ENCODE results near the gene ARRDC4. TPM values are rescaled to one million over a fixed set of nuclear protein-coding genes. Genes with fewer than 3 reads are reported as not detected.
"Not testable (repeated sequence)": the region's sequence is repeated elsewhere in the genome, so short reads cannot be mapped to it uniquely, and the experiment has no call there.

ARRDC4 gene
- total and polyA plus RNA-seq, 12 donors: 15.1 to 61.9 (median 25.3) TPM

DNA sequence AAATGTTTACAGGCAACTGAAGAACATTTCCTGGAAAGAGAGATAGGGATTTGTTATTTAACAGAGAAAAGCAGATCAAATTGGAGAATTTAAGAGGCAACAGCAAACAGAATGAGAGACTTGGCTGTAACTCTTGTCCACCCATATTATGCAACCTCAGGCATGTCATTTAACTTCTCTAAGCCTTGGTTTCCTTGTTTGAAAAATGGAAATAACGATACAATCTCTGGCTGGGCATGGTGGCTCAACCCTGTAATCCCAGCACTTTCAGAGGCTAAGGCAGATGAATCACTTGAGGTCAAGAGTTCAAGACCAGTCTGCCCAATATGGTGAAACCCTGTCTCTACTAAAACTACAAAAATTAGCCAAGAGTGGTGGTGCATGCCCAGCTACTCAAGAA, 23.7 kb downstream of the ARRDC4 start:
- DNase-seq: peak in 2 of 7 donors; percentile 36 to 45
- intact Hi-C loops (cut with DNase I): no loop called here
- no peaks in the 10 kb centered on the region for H3K9me3 ChIP-seq (replicated peaks in 1 of 3)
- no peak overlapping the region for H3K27ac ChIP-seq
- no peaks in the 10 kb centered on the region for H3K36me3 ChIP-seq (replicated peaks in 1 of 2)
- no peaks in the 10 kb centered on the region for H3K4me1 ChIP-seq (replicated peaks in 1 of 2)
- H3K4me3 ChIP-seq: no peak overlapping the region
- H3K27me3 ChIP-seq: no peaks in the 10 kb centered on the region
- WGBS, 4 donors: 18 to 41% (median 23%) methylated on average over 1 of the region's 1 CpG
- TF ChIP-seq, protein P1, sequence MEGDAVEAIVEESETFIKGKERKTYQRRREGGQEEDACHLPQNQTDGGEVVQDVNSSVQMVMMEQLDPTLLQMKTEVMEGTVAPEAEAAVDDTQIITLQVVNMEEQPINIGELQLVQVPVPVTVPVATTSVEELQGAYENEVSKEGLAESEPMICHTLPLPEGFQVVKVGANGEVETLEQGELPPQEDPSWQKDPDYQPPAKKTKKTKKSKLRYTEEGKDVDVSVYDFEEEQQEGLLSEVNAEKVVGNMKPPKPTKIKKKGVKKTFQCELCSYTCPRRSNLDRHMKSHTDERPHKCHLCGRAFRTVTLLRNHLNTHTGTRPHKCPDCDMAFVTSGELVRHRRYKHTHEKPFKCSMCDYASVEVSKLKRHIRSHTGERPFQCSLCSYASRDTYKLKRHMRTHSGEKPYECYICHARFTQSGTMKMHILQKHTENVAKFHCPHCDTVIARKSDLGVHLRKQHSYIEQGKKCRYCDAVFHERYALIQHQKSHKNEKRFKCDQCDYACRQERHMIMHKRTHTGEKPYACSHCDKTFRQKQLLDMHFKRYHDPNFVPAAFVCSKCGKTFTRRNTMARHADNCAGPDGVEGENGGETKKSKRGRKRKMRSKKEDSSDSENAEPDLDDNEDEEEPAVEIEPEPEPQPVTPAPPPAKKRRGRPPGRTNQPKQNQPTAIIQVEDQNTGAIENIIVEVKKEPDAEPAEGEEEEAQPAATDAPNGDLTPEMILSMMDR (IDR thresholded peaks at IDR 0.05): no peak
- no peak for TF ChIP-seq POLR2A (IDR thresholded peaks at IDR 0.05)

DNA sequence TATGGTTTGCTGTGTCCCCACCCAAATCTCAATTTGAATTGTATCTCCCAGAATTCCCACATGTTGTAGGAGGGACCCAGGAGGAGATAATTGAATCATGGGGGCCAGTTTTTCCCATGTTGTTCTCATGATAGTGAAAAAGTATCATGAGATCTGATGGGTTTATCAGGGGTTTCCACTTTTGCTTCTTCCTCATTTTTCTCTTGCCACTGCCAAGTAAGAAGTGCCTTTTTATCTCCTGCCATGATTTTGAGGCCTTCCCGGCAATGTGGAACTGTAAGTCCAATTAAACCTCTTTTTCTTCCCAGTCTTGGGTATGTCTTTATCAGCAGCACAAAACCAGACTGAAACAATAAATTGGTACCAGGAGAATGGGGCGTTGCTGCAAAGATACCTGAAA, 25.5 kb downstream of the ARRDC4 start:
- H3K4me1 ChIP-seq (replicated peaks in 1 of 2); intact Hi-C loops (cut with DNase I); H3K27ac ChIP-seq: not testable (repeated sequence)

DNA sequence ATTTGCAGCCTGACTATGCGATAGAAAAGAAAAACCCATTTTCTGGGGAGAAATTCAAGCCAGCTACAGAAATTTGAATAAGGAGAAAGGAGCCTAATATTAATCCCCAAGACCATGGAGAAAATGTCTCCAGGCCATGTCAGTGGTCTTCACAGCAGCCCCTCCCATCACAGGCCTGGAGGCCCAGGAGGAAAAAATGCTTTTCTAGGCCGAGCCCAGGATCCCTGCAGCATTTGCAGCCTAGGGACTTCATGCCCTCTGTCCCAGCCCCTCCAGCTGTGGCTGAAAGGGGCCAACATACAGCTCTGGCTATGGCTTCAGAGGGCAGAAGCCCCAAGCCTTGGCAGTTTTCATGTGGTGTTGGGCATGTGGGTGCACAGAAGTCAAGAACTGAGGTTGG, 26.3 kb downstream of the ARRDC4 start:
- DNase-seq: no peak
- 81 to 97% (median 94%) methylated on average over 2 of the region's 2 CpGs for WGBS, 4 donors
- TF ChIP-seq, protein P1 (IDR thresholded peaks at IDR 0.05): no peak
- TF ChIP-seq POLR2A (IDR thresholded peaks at IDR 0.05): no peak
- Histone ChIP-seq H3K9me3 (replicated peaks in 1 of 3) (no peaks in the 10 kb centered on the region), H3K4me3 (no peak overlapping the region), H3K27me3 (no peaks in the 10 kb centered on the region), H3K4me1 (replicated peaks in 1 of 2) (no peaks in the 10 kb centered on the region), H3K27ac (no peak overlapping the region), H3K36me3 (replicated peaks in 1 of 2) (no peaks in the 10 kb centered on the region)
- intact Hi-C loops (cut with DNase I): no loop called here

More for the DNA sequence above, 25.5 kb downstream of the ARRDC4 start:
- H3K9me3 ChIP-seq (replicated peaks in 1 of 3); DNase-seq; H3K4me3 ChIP-seq; H3K36me3 ChIP-seq (replicated peaks in 1 of 2); H3K27me3 ChIP-seq: not testable (repeated sequence)
- WGBS, 4 donors: 90 to 94% (median 92%) methylated on average over 2 of the region's 2 CpGs

GRCh38 chr15:97989299-97989698, 28.8 kb downstream of the ARRDC4 start:
- WGBS, 4 donors: 54 to 67% (median 61%) methylated on average over 2 of the region's 2 CpGs
- H3K4me1 ChIP-seq (replicated peaks in 1 of 2): peaks cover 0 to 10% of the 10 kb centered on the region in 2 donors
- DNase-seq: no peak
- H3K27ac ChIP-seq: no peak overlapping the region
- no peaks in the 10 kb centered on the region for H3K36me3 ChIP-seq (replicated peaks in 1 of 2)
- H3K4me3 ChIP-seq: no peak overlapping the region
- no peak for TF ChIP-seq POLR2A (IDR thresholded peaks at IDR 0.05)
- TF ChIP-seq, protein P1 (IDR thresholded peaks at IDR 0.05): no peak
- no peaks in the 10 kb centered on the region for H3K9me3 ChIP-seq (replicated peaks in 1 of 3)
- intact Hi-C loops (cut with DNase I): no loop called here
- H3K27me3 ChIP-seq: no peaks in the 10 kb centered on the region

- no peak for DNase-seq
- intact Hi-C loops (cut with DNase I): no loop called here
- Histone ChIP-seq H3K4me1 (replicated peaks in 1 of 2) (peaks cover 0 to 10% of the 10 kb centered on the region in 2 donors), H3K27me3 (no peaks in the 10 kb centered on the region), H3K27ac (no peak overlapping the region), H3K9me3 (replicated peaks in 1 of 3) (no peaks in the 10 kb centered on the region), H3K4me3 (no peak overlapping the region), H3K36me3 (replicated peaks in 1 of 2) (no peaks in the 10 kb centered on the region)
- WGBS, 4 donors: 78 to 92% (median 84%) methylated on average over 3 of the region's 3 CpGs
- TF ChIP-seq POLR2A (IDR thresholded peaks at IDR 0.05): no peak
- TF ChIP-seq, protein P1 (IDR thresholded peaks at IDR 0.05): no peak
Measured at GRCh38 chr15:97991972-97992541, 31.6 kb downstream of the ARRDC4 start.
